ENCODE results near the gene SLC25A25.
"Not testable (repeated sequence)": the region's sequence is repeated elsewhere in the genome, so short reads cannot be mapped to it uniquely, and the experiment has no call there.

The SLC25A25 gene

DNA sequence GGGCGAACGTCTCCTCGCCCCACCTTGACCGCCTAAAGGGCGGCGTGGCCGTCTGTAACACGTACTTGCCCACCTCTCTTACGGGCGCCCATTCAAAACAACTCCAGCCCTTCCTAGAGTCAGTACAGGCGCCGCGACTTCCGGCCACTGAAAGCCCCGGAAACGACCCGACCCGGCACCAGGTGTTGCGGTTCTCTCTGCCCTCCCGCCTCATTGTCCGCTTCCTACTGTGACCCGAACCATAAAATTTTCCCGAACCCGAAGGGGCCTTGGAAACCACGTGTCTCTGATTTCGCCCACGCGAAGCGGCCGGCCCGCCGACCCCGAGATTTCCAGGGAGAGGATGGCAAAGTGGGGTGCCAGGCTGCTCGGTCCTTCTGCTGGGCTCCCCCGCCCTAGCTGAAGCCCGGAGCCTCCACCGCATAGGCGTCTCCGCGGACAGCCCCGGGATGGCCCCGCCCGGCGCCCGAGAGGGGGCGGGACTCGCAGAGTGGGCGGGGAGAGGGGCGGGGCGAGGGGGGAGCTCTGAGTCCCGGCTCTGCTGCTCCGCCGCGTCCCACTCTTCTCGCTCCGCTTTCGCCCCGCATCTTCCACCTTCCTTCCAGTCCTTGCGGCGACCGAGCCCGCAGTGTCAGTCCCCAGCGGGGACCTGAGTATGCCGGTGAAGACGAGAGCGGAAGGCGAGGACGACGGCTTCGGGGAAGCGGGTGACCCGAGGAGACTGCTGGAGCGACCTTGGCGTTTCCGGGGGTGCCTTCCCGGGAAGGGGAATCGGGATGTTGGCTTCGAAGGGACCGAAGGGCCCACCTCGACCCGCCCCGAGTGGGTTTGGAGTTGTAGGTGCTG, 60.2 kb downstream of the SLC25A25 start:
- H3K27ac ChIP-seq: peak overlapping the region; percentile 91
- peaks cover 7% of the 10 kb centered on the region for H3K36me3 ChIP-seq
- no peaks in the 10 kb centered on the region for H3K27me3 ChIP-seq
- TF ChIP-seq, protein P1, sequence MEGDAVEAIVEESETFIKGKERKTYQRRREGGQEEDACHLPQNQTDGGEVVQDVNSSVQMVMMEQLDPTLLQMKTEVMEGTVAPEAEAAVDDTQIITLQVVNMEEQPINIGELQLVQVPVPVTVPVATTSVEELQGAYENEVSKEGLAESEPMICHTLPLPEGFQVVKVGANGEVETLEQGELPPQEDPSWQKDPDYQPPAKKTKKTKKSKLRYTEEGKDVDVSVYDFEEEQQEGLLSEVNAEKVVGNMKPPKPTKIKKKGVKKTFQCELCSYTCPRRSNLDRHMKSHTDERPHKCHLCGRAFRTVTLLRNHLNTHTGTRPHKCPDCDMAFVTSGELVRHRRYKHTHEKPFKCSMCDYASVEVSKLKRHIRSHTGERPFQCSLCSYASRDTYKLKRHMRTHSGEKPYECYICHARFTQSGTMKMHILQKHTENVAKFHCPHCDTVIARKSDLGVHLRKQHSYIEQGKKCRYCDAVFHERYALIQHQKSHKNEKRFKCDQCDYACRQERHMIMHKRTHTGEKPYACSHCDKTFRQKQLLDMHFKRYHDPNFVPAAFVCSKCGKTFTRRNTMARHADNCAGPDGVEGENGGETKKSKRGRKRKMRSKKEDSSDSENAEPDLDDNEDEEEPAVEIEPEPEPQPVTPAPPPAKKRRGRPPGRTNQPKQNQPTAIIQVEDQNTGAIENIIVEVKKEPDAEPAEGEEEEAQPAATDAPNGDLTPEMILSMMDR (IDR thresholded peaks at IDR 0.05): peak; percentile 42
- no peaks in the 10 kb centered on the region for H3K9me3 ChIP-seq
- H3K4me1 ChIP-seq (ENCODE audit: control insufficient read depth in 1 of 2, insufficient read depth in 1 of 2, low read depth in 1 of 2, low read length in 1 of 2): peaks cover 52 to 65% of the 10 kb centered on the region in 2 experiments
- peak overlapping the region; percentile 94 to 96 for H3K4me3 ChIP-seq (ENCODE audit: low read depth in 1 of 2, low read length in 1 of 2)

- Histone ChIP-seq H3K4me1 (ENCODE audit: control insufficient read depth in 1 of 2, insufficient read depth in 1 of 2, low read depth in 1 of 2, low read length in 1 of 2) (peaks cover 57 to 71% of the 10 kb centered on the region in 2 experiments), H3K36me3 (no peaks in the 10 kb centered on the region), H3K9me3 (no peaks in the 10 kb centered on the region), H3K27me3 (no peaks in the 10 kb centered on the region), H3K27ac (peak overlapping the region; percentile 91), H3K4me3 (ENCODE audit: low read depth in 1 of 2, low read length in 1 of 2) (peak overlapping the region; percentile 94 to 96)
- TF ChIP-seq, protein P1 (IDR thresholded peaks at IDR 0.05): no peak
These were observed 61.0 kb downstream of the SLC25A25 start for GRCh38 chr9:128128836-128129590.

DNA sequence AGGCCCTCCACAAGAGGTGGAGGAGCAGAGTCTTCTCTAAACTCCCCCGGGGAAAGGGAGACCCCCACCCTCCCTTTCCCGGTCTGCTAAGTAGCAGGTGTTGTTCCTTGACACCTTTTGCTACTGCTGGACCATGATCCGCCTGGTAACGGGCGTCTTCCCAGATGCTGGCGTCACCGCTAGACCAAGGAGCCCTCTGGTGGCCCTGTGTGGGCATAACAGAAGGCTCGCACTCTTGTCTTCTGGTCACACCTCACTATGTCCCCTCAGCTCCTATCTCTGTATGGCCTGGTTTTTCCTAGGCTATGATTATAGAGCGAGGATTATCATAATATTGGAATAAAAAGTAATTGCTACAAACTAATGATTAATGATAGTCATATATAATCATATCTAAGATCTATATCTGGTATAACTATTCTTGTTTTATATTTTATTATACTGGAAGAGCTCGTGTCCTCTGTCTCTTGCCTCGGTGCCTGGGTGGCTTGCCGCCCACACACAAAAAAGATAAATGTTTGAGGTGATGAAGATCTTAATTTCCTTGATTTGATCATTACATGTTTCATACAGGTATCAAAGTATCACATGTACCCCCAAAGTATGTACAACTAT, 62.1 kb downstream of the SLC25A25 start:
- H3K27me3 ChIP-seq; H3K36me3 ChIP-seq; H3K4me3 ChIP-seq (ENCODE audit: low read depth in 1 of 2, low read length in 1 of 2); H3K9me3 ChIP-seq: not testable (repeated sequence)
- TF ChIP-seq, protein P1 (IDR thresholded peaks at IDR 0.05): peak; percentile 75
- Histone ChIP-seq H3K27ac (peak overlapping the region; percentile 91), H3K4me1 (ENCODE audit: control insufficient read depth in 1 of 2, insufficient read depth in 1 of 2, low read depth in 1 of 2, low read length in 1 of 2) (peaks cover 53 to 64% of the 10 kb centered on the region in 2 experiments)

DNA sequence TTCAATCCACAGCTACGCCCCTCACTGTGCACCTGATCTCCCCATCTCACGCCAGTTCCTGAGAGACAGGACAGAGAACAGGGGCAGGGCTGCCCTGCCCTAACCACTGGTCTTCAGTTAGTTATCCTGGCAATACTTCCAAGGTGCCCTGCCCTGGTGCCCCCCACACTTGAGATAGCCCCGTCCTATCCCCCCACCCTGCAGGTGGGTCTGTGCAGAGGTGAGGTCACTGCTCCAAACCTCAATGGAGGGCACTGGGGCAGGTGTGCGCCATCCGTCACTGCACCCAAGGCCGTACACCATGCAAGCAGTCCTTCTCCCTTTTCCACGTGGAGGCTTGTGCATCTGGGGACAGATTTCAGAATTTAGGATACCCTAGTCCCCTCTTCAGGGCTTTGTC, 62.6 kb downstream of the SLC25A25 start:
- H3K27ac ChIP-seq; H3K9me3 ChIP-seq; H3K4me3 ChIP-seq (ENCODE audit: low read depth in 1 of 2, low read length in 1 of 2); H3K36me3 ChIP-seq; H3K27me3 ChIP-seq: not testable (repeated sequence)
- H3K4me1 ChIP-seq (ENCODE audit: control insufficient read depth in 1 of 2, insufficient read depth in 1 of 2, low read depth in 1 of 2, low read length in 1 of 2): peaks cover 53 to 63% of the 10 kb centered on the region in 2 experiments

DNA sequence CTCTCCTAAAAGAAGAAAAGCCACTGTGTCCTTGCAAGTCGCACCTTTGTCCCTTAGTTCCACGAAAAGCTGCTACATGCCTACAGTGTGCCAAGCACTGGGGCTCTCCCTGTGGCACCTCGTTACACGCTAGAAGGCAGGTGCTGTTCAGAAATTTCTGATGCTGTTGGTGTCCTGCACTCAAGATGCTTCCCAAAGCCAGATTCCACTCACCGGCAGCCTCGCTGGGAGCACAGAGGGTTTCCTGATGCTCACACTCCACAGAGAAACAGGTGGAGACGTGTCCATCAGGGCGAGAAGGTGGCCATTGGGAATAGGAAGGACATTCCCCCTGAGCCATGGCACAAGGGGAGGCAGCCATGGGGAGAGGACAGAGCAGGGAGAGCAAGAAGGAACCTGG, 63.3 kb downstream of the SLC25A25 start:
- H3K36me3 ChIP-seq; H3K9me3 ChIP-seq; H3K27me3 ChIP-seq; H3K4me3 ChIP-seq (ENCODE audit: low read depth in 1 of 2, low read length in 1 of 2); H3K27ac ChIP-seq: not testable (repeated sequence)
- H3K4me1 ChIP-seq (ENCODE audit: control insufficient read depth in 1 of 2, insufficient read depth in 1 of 2, low read depth in 1 of 2, low read length in 1 of 2): peaks cover 48 to 59% of the 10 kb centered on the region in 2 experiments

GRCh38 chr9:128132139-128132538, 64.1 kb downstream of the SLC25A25 start:
- not testable (repeated sequence) for H3K27me3 ChIP-seq; H3K4me3 ChIP-seq (ENCODE audit: low read depth in 1 of 2, low read length in 1 of 2)
- H3K4me1 ChIP-seq (ENCODE audit: control insufficient read depth in 1 of 2, insufficient read depth in 1 of 2, low read depth in 1 of 2, low read length in 1 of 2): peaks cover 41 to 52% of the 10 kb centered on the region in 2 experiments

GRCh38 chr9:128135561-128135960, 67.5 kb downstream of the SLC25A25 start:
- H3K27me3 ChIP-seq; H3K27ac ChIP-seq; H3K4me3 ChIP-seq (ENCODE audit: low read depth in 1 of 2, low read length in 1 of 2); H3K9me3 ChIP-seq; H3K36me3 ChIP-seq: not testable (repeated sequence)
- peaks cover 23 to 40% of the 10 kb centered on the region in 2 experiments for H3K4me1 ChIP-seq (ENCODE audit: control insufficient read depth in 1 of 2, insufficient read depth in 1 of 2, low read depth in 1 of 2, low read length in 1 of 2)

More at GRCh38 chr9:128132139-128132538, 64.1 kb downstream of the SLC25A25 start:
- not testable (repeated sequence) for H3K27ac ChIP-seq, H3K36me3 ChIP-seq, H3K9me3 ChIP-seq

All from neutrophil (primary cell).